Neuronal stem cell (in vitro differentiated cells): ENCODE measurements around the gene EEF1AKMT4.

Experiments used
- DNase-seq: peaks from one replicate; pipeline ENCODE4 v3.0.0-alpha.2; 2013; ENCODE audit warnings: low spot score
- H2AFZ ChIP-seq: one replicate; pipeline ENCODE4 v1.6.1; 2013; ENCODE audit warnings: mild to moderate bottlenecking, low read length, inconsistent platforms
- H2AK5ac ChIP-seq: 2 replicates; pipeline ENCODE4 v1.6.1; 2013; ENCODE audit warnings: low read depth, mild to moderate bottlenecking, inconsistent platforms, low read length, moderate library complexity, mixed read lengths
- H2BK120ac ChIP-seq: 2 replicates; pipeline ENCODE4 v1.6.1; 2013; ENCODE audit warnings: low read depth, mild to moderate bottlenecking, inconsistent platforms, low read length, moderate library complexity, mixed read lengths
- H2BK12ac ChIP-seq: one replicate; pipeline ENCODE4 v1.6.1; 2013; ENCODE audit warnings: low read length, inconsistent platforms
- H2BK15ac ChIP-seq: 2 replicates; pipeline ENCODE4 v1.6.1; 2013; ENCODE audit warnings: mild to moderate bottlenecking, low read length, inconsistent platforms, mixed read lengths
- H2BK5ac ChIP-seq: one replicate; pipeline ENCODE4 v1.6.1; 2013; ENCODE audit warnings: inconsistent platforms, mild to moderate bottlenecking, low read length, moderate library complexity
- H3K14ac ChIP-seq: one replicate; pipeline ENCODE4 v1.6.1; 2013; ENCODE audit warnings: low read length, inconsistent platforms
- H3K18ac ChIP-seq: 2 replicates; pipeline ENCODE4 v1.6.1; 2013; ENCODE audit warnings: low read length, inconsistent platforms
- H3K23ac ChIP-seq: 2 replicates; pipeline ENCODE4 v1.6.1; 2013; ENCODE audit warnings: low read depth, mild to moderate bottlenecking, mixed read lengths, low read length, inconsistent platforms; ENCODE audit not compliant: poor library complexity
- H3K27ac ChIP-seq: replicated peaks from 3 replicates; pipeline ENCODE4 v1.5.1; 2013; ENCODE audit warnings: low read length, inconsistent platforms
- H3K27me3 ChIP-seq, 3 experiments: 2 replicates each; pipeline ENCODE4 v1.6.1; 2013; ENCODE audit warnings: low read length in 3 of 3, mild to moderate bottlenecking in 2 of 3, inconsistent platforms in 1 of 3, low read depth in 1 of 3, mixed read lengths in 1 of 3, moderate library complexity in 1 of 3; ENCODE audit not compliant: control insufficient read depth in 3 of 3, insufficient read depth in 3 of 3
- H3K36me3 ChIP-seq, 2 donors: replicated peaks in 1 of 2; 2 replicates each; pipeline ENCODE4 v1.6.1; 2013; ENCODE audit warnings: low read length in 2 of 2; ENCODE audit not compliant: control insufficient read depth in 2 of 2, insufficient read depth in 2 of 2
- H3K4ac ChIP-seq: 2 replicates; pipeline ENCODE4 v1.6.1; 2013; ENCODE audit warnings: inconsistent platforms, mild to moderate bottlenecking, low read length, moderate library complexity
- H3K4me1 ChIP-seq, 2 donors: 1 replicate in 1 of 2; 2 replicates in 1 of 2; pipeline ENCODE4 v1.6.1; 2013; ENCODE audit warnings: low read length in 2 of 2, low read depth in 1 of 2; ENCODE audit not compliant: control insufficient read depth in 2 of 2, insufficient read depth in 1 of 2
- H3K4me2 ChIP-seq: one replicate; pipeline ENCODE4 v1.6.1; 2013; ENCODE audit warnings: mild to moderate bottlenecking, low read length, inconsistent platforms; ENCODE audit not compliant: insufficient read depth, poor library complexity, severe bottlenecking
- H3K4me3 ChIP-seq, 2 donors: 2 replicates each; pipeline ENCODE4 v1.5.1; 2013; ENCODE audit warnings: low read length in 2 of 2, mild to moderate bottlenecking in 2 of 2, inconsistent platforms in 1 of 2, moderate library complexity in 1 of 2
- H3K79me1 ChIP-seq: one replicate; pipeline ENCODE4 v1.6.1; 2013; ENCODE audit warnings: low read depth, mild to moderate bottlenecking, inconsistent platforms, low read length, moderate library complexity
- H3K9ac ChIP-seq: one replicate; pipeline ENCODE4 v1.6.1; 2013; ENCODE audit warnings: mild to moderate bottlenecking, low read depth, low read length, inconsistent platforms; ENCODE audit not compliant: poor library complexity
- H3K9me3 ChIP-seq, 2 donors: replicated peaks in 1 of 2; 2 replicates each; pipeline versions ENCODE3 to v1.6.1; 2013; ENCODE audit warnings: low read length in 2 of 2, mild to moderate bottlenecking in 2 of 2, inconsistent platforms in 1 of 2, low read depth in 1 of 2, mixed read lengths in 1 of 2, moderate library complexity in 1 of 2; ENCODE audit not compliant: control insufficient read depth in 2 of 2, insufficient read depth in 1 of 2
- H4K8ac ChIP-seq: one replicate; pipeline ENCODE4 v1.6.1; 2013; ENCODE audit warnings: low read depth, mild to moderate bottlenecking, inconsistent platforms, low read length, moderate library complexity
- H4K91ac ChIP-seq: one replicate; pipeline ENCODE4 v1.6.1; 2013; ENCODE audit warnings: low read length, low read depth, mild to moderate bottlenecking, inconsistent platforms; ENCODE audit not compliant: poor library complexity
- WGBS, 2 donors: extraction: QIAGEN DNeasy Blood & Tissue Kit; methylation state at CpG; one replicate each; pipeline ENCODE4 v1.1.7; 2013; ENCODE audit warnings: missing lambda C conversion rate in 2 of 2, mixed read lengths in 1 of 2; ENCODE audit not compliant: insufficient read length in 2 of 2, insufficient replicate concordance in 1 of 2; ENCODE audit errors: extremely low coverage in 2 of 2; 5-methylcytosine and 5-hydroxymethylcytosine counted together

Gene EEF1AKMT4

DNA sequence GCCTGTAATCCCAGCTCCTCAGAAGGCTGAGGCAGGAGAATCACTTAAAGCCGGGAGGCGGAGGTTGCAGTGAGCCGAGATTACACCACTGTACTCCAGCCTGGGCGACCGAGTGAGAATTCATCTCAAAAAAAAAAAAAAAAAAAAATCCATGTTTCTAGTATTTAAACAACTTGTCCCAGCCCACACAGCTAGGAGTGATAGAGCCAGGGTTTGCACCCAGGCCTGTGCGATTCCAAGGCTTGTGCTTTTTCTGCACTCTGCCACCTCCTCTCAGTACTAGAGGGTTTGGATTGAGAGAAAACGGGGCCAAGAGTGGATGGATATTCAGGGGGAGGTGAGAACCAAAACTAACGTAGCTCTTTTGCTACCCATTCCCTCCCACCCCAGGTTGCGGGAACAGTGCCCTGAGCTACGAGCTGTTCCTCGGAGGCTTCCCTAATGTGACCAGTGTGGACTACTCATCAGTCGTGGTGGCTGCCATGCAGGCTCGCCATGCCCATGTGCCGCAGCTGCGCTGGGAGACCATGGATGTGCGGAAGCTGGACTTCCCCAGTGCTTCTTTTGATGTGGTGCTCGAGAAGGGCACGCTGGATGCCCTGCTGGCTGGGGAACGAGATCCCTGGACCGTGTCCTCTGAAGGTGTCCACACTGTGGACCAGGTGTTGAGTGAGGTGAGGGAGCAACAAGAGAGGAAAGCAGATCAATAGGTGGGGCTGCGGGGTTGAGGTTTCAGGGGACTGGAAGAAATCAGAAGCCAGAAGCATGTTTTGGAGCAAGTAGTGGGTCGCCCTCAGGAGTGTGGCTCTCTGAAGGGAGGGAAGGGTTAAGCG lies 7.8 kb downstream of the EEF1AKMT4 start:
- no peaks in the 10 kb centered on the region for H3K36me3 ChIP-seq
- H2BK12ac ChIP-seq: no peak overlapping the region
- no peak overlapping the region for H3K27ac ChIP-seq
- peak overlapping the region; percentile 70 for H3K9ac ChIP-seq
- no peak overlapping the region for H3K14ac ChIP-seq
- H4K8ac ChIP-seq: no peak overlapping the region
- H2BK120ac ChIP-seq: no peak overlapping the region
- no peak overlapping the region for H2BK5ac ChIP-seq
- no peak overlapping the region for H2AFZ ChIP-seq
- H2BK15ac ChIP-seq: peak overlapping the region; percentile 12
- no peaks in the 10 kb centered on the region for H3K9me3 ChIP-seq
- H2AK5ac ChIP-seq: no peak overlapping the region
- H3K4ac ChIP-seq: no peak overlapping the region
- DNase-seq: no peak
- H4K91ac ChIP-seq: no peak overlapping the region
- peaks cover 4% of the 10 kb centered on the region for H3K79me1 ChIP-seq
- WGBS, 2 donors: no CpG with 5 or more reads among the region's 23 CpGs
- H3K18ac ChIP-seq: no peak overlapping the region
- H3K27me3 ChIP-seq: peaks cover 18 to 34% (median 22%) of the 10 kb centered on the region in 3 experiments
- no peak overlapping the region for H3K4me3 ChIP-seq
- H3K23ac ChIP-seq: no peak overlapping the region
- H3K4me1 ChIP-seq: peaks cover 3 to 7% of the 10 kb centered on the region in 2 donors
- no peak overlapping the region for H3K4me2 ChIP-seq

DNA sequence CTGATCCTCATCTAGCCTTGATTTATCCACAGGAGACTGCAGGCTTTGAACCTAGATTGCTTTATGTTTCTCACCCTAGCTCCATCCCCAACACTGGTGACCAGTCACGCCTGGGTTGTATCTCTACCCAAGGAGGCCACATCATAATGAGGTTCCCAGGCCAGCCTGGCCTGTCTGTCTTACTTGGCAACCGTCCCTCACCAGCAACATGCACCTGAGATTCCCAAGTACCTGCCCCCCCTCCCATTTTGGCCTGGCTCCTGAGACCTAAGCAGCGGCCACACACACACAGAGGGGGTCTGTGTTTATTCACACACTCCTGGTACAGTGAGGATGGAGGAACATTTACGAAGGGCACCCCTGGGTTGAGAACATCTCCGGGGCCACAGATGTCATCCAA lies 9.5 kb downstream of the EEF1AKMT4 start:
- peaks cover 21 to 44% (median 34%) of the 10 kb centered on the region in 3 experiments for H3K27me3 ChIP-seq
- no peak for DNase-seq
- no peaks in the 10 kb centered on the region for H3K36me3 ChIP-seq
- H2BK12ac ChIP-seq: no peak overlapping the region
- no peak overlapping the region for H2AFZ ChIP-seq
- H3K4me1 ChIP-seq: peaks cover 10 to 12% of the 10 kb centered on the region in 2 donors
- H2AK5ac ChIP-seq: no peak overlapping the region
- H3K9ac ChIP-seq: no peak overlapping the region
- no peak overlapping the region for H3K18ac ChIP-seq
- H3K4me3 ChIP-seq: peak overlapping the region in 1 of 2 donors; percentile 42
- H2BK15ac ChIP-seq: no peak overlapping the region
- H2BK5ac ChIP-seq: no peak overlapping the region
- H3K4me2 ChIP-seq: no peak overlapping the region
- no peaks in the 10 kb centered on the region for H3K9me3 ChIP-seq
- H4K8ac ChIP-seq: no peak overlapping the region
- no peak overlapping the region for H3K4ac ChIP-seq
- peaks cover 4% of the 10 kb centered on the region for H3K79me1 ChIP-seq
- no peak overlapping the region for H3K23ac ChIP-seq
- peak overlapping the region; percentile 38 for H3K14ac ChIP-seq
- WGBS, 2 donors: no CpG with 5 or more reads among the region's 5 CpGs
- H3K27ac ChIP-seq: no peak overlapping the region
- H2BK120ac ChIP-seq: no peak overlapping the region
- H4K91ac ChIP-seq: no peak overlapping the region

DNA sequence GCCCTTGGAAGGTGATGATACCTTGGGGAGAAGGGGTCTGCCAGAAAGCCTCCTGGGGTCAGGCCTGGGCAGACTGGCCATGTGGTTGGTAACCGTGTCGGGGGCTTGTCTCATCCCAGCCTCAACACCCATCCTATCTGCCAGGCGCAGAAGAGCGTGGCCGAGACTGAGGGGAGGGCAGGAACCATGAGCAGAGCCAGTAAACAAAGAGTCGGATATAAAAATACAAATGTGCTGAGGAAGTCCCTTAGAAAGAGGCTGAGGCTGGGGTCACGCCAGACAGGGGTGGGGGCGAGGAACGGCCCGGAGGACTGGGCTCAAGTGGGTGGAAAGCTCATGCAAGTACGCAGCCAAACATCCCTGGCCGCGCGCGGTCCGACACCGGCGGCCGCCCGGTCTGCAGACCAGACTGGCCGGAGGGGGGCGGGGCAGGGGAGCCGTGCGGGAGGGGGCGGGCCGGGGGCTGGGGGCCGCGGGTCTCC lies 10.0 kb downstream of the EEF1AKMT4 start:
- peaks cover 10 to 12% of the 10 kb centered on the region in 2 donors for H3K4me1 ChIP-seq
- H3K9ac ChIP-seq: no peak overlapping the region
- H4K8ac ChIP-seq: no peak overlapping the region
- no peak overlapping the region for H2BK15ac ChIP-seq
- no peak overlapping the region for H2BK5ac ChIP-seq
- no peak overlapping the region for H3K27ac ChIP-seq
- H3K79me1 ChIP-seq: peaks cover 4% of the 10 kb centered on the region
- peak overlapping the region in 1 of 2 donors; percentile 28 for H3K4me3 ChIP-seq
- WGBS, 2 donors: no CpG with 5 or more reads among the region's 28 CpGs
- no peak overlapping the region for H3K4me2 ChIP-seq
- no peak for DNase-seq
- no peak overlapping the region for H2BK12ac ChIP-seq
- H2AK5ac ChIP-seq: no peak overlapping the region
- H3K27me3 ChIP-seq: peaks cover 21 to 46% (median 36%) of the 10 kb centered on the region in 3 experiments
- H4K91ac ChIP-seq: no peak overlapping the region
- H3K18ac ChIP-seq: no peak overlapping the region
- no peak overlapping the region for H3K4ac ChIP-seq
- peak overlapping the region; percentile 38 for H3K14ac ChIP-seq
- no peaks in the 10 kb centered on the region for H3K9me3 ChIP-seq
- no peak overlapping the region for H2BK120ac ChIP-seq
- peak overlapping the region; percentile 73 for H3K23ac ChIP-seq
- H2AFZ ChIP-seq: no peak overlapping the region
- no peaks in the 10 kb centered on the region for H3K36me3 ChIP-seq
